Neural progenitor cell (in vitro differentiated cells): Measurements from ENCODE around the gene CLCF1. TPM values are rescaled to one million over a fixed set of nuclear protein-coding genes. Genes with fewer than 3 reads are reported as not detected.

Experiments used
- DNase-seq: peaks from one replicate; pipeline ENCODE4 v3.0.0-alpha.2; 2016; ENCODE audit warnings: low spot score
- H2AFZ ChIP-seq: fragments of 200-600 bp; sonication (generic); replicated peaks from 2 replicates; pipeline ENCODE4 v1.6.1; 2016; ENCODE audit warnings: antibody characterized with exemption
- H3F3A ChIP-seq: fragments of 200-600 bp; sonication (generic); 2 replicates; pipeline ENCODE4 v1.6.1; 2016; ENCODE audit warnings: antibody characterized with exemption, low read depth
- H3K27ac ChIP-seq: fragments of 200-600 bp; sonication (generic); 2 replicates; pipeline ENCODE4 v1.5.1; 2016; ENCODE audit warnings: mild to moderate bottlenecking
- H3K27me3 ChIP-seq: fragments of 200-600 bp; sonication (generic); 2 replicates; pipeline ENCODE4 v1.6.1; 2016; ENCODE audit warnings: mild to moderate bottlenecking, moderate library complexity
- H3K36me3 ChIP-seq: fragments of 200-600 bp; sonication (generic); 2 replicates; pipeline ENCODE4 v1.5.1; 2016
- H3K4me1 ChIP-seq: fragments of 200-600 bp; sonication (generic); 2 replicates; pipeline ENCODE4 v1.6.1; 2016; ENCODE audit warnings: mixed run types
- H3K4me2 ChIP-seq: fragments of 200-600 bp; sonication (generic); 2 replicates; pipeline ENCODE4 v1.6.1; 2016
- H3K4me3 ChIP-seq: fragments of 200-600 bp; sonication (generic); 2 replicates; pipeline ENCODE4 v1.5.1; 2016
- H3K79me2 ChIP-seq: fragments of 200-600 bp; sonication (generic); 2 replicates; pipeline ENCODE4 v1.6.1; 2016; ENCODE audit warnings: low read depth
- H3K9ac ChIP-seq: fragments of 200-600 bp; sonication (generic); 2 replicates; pipeline ENCODE4 v1.6.1; 2016
- H3K9me3 ChIP-seq: fragments of 200-600 bp; sonication (generic); 2 replicates; pipeline ENCODE4 v1.5.1; 2016; ENCODE audit warnings: low read depth
- H4K20me1 ChIP-seq: fragments of 200-600 bp; sonication (generic); 2 replicates; pipeline ENCODE4 v1.6.1; 2016; ENCODE audit warnings: low read depth
- H3K27ac Mint-ChIP-seq: 3 replicates; pipeline ENCODE4 v1.8.0; 2021; ENCODE audit warnings: mixed read lengths
- H3K27me3 Mint-ChIP-seq: 2 replicates; pipeline ENCODE4 v1.8.0; 2022; ENCODE audit warnings: low read depth, mild to moderate bottlenecking, inconsistent platforms, moderate library complexity, mixed read lengths; ENCODE audit not compliant: insufficient read depth
- H3K36me3 Mint-ChIP-seq: 3 replicates; pipeline ENCODE4 v1.8.0; 2021; ENCODE audit warnings: mixed read lengths
- H3K4me1 Mint-ChIP-seq: 3 replicates; pipeline ENCODE4 v1.8.0; 2021; ENCODE audit warnings: mixed read lengths
- H3K4me3 Mint-ChIP-seq: 3 replicates; pipeline ENCODE4 v1.8.0; 2021; ENCODE audit warnings: mild to moderate bottlenecking, moderate library complexity, mixed read lengths
- H3K9me3 Mint-ChIP-seq: 3 replicates; pipeline ENCODE4 v1.8.0; 2020; ENCODE audit warnings: mixed read lengths
- EZH2 ChIP-seq: fragments of 200-600 bp; sonication (generic); IDR thresholded peaks from 2 replicates; pipeline ENCODE4 v1.6.1; 2017; ENCODE audit warnings: antibody characterized with exemption, mild to moderate bottlenecking, moderate library complexity
- EZH2phosphoT487 ChIP-seq: fragments of 200-600 bp; sonication (generic); IDR thresholded peaks from 2 replicates; pipeline ENCODE4 v1.6.1; 2017; ENCODE audit warnings: antibody characterized with exemption
- total RNA-seq: library from RNA; depleted of rRNA; stranded (reverse); fragments of >200 nt; gene quantifications from 2 replicates; pipeline ENCODE4 v1.2.3, GENCODE V29; 2015; ENCODE audit warnings: low replicate concordance
- TF ChIP-seq, protein P1 (sequence below): fragments of 200-600 bp; sonication (generic); IDR thresholded peaks from 2 replicates; pipeline ENCODE4 v1.5.1; 2017; ENCODE audit warnings: antibody characterized with exemption, mild to moderate bottlenecking

CLCF1 gene
- total RNA-seq, 1 donor from 2014 or later = 2.0 TPM

DNA sequence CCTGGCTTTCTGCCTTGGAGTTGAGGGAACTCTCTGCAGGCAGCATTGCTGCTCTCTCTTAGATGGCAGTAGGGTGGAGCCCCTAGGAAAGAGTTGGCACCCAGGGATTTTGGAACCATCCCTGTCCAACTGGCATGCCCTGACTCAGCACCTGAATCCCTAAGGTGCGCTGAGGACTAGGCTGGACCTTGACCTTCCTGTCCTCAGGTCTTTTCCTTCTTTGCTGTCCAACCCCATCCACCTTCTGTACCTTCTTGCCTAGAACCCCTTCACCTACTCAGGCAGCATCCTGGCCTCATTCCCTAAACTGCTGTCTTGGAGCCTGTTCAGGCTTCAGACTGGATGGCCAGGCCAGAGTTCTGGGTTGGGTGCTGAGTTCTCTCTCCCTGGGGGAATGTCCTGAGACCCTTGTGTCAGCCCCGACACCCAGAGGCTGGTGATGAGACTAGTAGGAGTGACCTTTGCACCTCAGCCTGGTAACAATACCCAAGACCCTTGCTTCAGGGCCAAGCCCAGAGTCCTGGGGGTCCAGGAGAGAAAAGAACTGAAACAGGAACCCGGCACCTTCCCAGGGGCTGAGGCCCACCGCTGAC lies 17.5 kb downstream of the CLCF1 start:
- TF ChIP-seq EZH2phosphoT487 = no peak
- TF ChIP-seq, protein P1, sequence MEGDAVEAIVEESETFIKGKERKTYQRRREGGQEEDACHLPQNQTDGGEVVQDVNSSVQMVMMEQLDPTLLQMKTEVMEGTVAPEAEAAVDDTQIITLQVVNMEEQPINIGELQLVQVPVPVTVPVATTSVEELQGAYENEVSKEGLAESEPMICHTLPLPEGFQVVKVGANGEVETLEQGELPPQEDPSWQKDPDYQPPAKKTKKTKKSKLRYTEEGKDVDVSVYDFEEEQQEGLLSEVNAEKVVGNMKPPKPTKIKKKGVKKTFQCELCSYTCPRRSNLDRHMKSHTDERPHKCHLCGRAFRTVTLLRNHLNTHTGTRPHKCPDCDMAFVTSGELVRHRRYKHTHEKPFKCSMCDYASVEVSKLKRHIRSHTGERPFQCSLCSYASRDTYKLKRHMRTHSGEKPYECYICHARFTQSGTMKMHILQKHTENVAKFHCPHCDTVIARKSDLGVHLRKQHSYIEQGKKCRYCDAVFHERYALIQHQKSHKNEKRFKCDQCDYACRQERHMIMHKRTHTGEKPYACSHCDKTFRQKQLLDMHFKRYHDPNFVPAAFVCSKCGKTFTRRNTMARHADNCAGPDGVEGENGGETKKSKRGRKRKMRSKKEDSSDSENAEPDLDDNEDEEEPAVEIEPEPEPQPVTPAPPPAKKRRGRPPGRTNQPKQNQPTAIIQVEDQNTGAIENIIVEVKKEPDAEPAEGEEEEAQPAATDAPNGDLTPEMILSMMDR = no peak
- TF ChIP-seq EZH2 = no peak
- no peaks in the 10 kb centered on the region for H3K36me3 Mint-ChIP-seq
- Histone ChIP-seq H4K20me1 (no peaks in the 10 kb centered on the region), H3K9ac (no peak overlapping the region), H3K79me2 (no peaks in the 10 kb centered on the region), H3K27me3 (no peaks in the 10 kb centered on the region), H3F3A (peaks cover 25% of the 10 kb centered on the region), H3K36me3 (no peaks in the 10 kb centered on the region), H3K4me2 (peak overlapping the region; percentile 60), H3K27ac (no peak overlapping the region), H2AFZ (no peak overlapping the region), H3K4me1 (peaks cover 38% of the 10 kb centered on the region), H3K9me3 (no peaks in the 10 kb centered on the region), H3K4me3 (no peak overlapping the region)
- DNase-seq = peak; percentile 32
- H3K27ac Mint-ChIP-seq = peak overlapping the region; percentile 50
- H3K4me1 Mint-ChIP-seq = peaks cover 38% of the 10 kb centered on the region
- peaks cover 6% of the 10 kb centered on the region for H3K27me3 Mint-ChIP-seq
- H3K4me3 Mint-ChIP-seq = no peak overlapping the region
- H3K9me3 Mint-ChIP-seq = no peaks in the 10 kb centered on the region

DNA sequence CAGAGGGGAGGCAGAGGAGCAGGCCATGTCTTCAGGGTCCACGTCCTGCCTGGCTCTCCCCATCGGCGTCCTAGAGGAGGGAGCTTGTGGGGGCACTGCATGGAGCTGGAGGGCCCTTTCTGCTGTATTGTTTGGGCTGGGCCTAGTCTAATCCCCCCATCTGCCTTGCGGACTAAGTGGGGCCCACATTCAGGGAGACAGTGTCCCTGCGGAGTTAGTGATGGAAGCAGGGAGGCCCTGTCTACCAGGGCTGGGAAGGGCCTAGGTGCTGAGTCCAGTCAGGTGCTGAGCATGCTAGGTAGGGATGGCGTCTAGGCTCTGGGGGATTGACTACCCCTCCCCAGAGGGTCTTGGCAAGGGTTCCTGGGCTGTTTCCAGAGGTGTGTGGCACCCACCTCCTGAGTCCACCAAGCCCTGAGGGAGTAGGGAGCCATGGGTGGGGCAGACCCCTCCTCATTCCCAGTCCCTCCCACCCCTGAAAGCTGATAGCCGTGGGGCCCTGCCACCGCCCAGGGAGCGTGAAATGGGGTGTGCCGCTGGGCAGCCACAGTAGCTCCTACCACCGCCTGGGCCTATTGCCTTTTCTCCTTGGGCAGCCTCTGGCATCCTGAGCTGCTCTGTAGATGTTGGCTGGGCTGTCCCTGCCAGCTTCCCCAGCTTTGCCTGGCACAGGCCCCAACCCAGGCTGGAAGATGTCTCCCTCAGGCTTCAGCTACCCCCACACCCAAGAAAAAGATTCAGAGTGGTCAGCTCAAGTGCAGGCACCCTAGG lies 18.2 kb downstream of the CLCF1 start:
- H3K4me1 ChIP-seq = peaks cover 38% of the 10 kb centered on the region
- H3K79me2 ChIP-seq = no peaks in the 10 kb centered on the region
- Mint-ChIP-seq H3K9me3 (no peaks in the 10 kb centered on the region), H3K27ac (no peak overlapping the region), H3K4me3 (no peak overlapping the region), H3K4me1 (peaks cover 38% of the 10 kb centered on the region), H3K27me3 (peaks cover 6% of the 10 kb centered on the region), H3K36me3 (no peaks in the 10 kb centered on the region)
- H3K36me3 ChIP-seq = no peaks in the 10 kb centered on the region
- no peaks in the 10 kb centered on the region for H3K27me3 ChIP-seq
- DNase-seq = no peak
- TF ChIP-seq EZH2 (no peak), EZH2phosphoT487 (no peak)
- TF ChIP-seq, protein P1 = no peak
- no peak overlapping the region for H3K4me3 ChIP-seq
- H3K27ac ChIP-seq = peak overlapping the region; percentile 87
- no peaks in the 10 kb centered on the region for H4K20me1 ChIP-seq
- H3K4me2 ChIP-seq = peak overlapping the region; percentile 91
- H2AFZ ChIP-seq = no peak overlapping the region
- peaks cover 25% of the 10 kb centered on the region for H3F3A ChIP-seq
- no peaks in the 10 kb centered on the region for H3K9me3 ChIP-seq
- no peak overlapping the region for H3K9ac ChIP-seq

DNA sequence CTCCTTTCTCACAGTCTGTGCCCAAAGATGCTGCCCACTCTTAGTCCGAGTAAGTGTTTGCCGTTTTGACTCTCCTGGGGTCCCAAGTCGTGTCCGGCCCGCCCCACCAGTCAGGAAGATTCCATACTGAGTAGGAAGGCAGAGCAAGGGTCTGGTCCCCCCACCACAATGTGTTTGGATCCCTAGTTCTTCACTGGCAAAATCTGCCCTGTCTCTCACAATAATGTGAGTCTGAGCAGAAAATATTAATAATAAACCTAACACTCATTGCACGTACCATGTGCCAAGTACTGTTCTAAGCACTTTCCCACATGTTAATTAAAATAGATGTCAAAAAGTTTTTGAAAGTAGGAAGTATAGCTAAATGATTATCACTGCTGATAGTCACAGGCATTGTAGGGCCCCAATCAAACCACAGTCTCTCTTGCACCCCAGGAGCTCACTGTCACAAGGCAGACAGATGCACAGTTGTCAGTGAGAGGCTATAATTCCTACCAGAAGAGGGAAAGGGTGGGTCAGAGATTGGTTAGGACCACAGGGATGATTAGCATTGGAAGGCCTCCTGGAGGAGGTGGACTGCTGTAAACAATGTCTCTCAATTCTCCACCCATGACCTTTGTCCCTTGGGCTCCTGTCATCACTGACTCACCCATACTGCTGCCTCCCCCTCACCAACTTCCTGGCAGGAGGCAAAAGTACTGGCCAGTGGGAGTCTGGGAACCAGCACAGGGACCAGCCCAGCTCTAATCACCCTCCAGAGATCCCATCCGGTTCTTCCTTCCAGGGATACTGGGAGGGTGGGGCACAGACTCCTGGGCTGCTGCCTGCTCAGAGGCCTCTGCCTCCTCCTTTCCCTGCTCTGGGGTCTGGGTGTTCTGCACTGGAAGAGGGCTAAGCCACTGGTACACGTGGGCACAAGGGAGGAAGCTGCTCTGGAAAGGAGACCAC lies 19.0 kb downstream of the CLCF1 start:
- peak overlapping the region; percentile 87 for H3K4me3 Mint-ChIP-seq
- peak; percentile 29 for DNase-seq
- peak overlapping the region; percentile 87 for H3K27ac ChIP-seq
- H3K27me3 Mint-ChIP-seq = peaks cover 6% of the 10 kb centered on the region
- H4K20me1 ChIP-seq = no peaks in the 10 kb centered on the region
- peak overlapping the region; percentile 91 for H3K4me2 ChIP-seq
- peaks cover 25% of the 10 kb centered on the region for H3F3A ChIP-seq
- H3K4me1 ChIP-seq = peaks cover 38% of the 10 kb centered on the region
- no peaks in the 10 kb centered on the region for H3K27me3 ChIP-seq
- H3K79me2 ChIP-seq = no peaks in the 10 kb centered on the region
- no peaks in the 10 kb centered on the region for H3K9me3 Mint-ChIP-seq
- H2AFZ ChIP-seq = peak overlapping the region; percentile 90
- TF ChIP-seq, protein P1 = no peak
- TF ChIP-seq EZH2 = no peak
- no peak for TF ChIP-seq EZH2phosphoT487
- H3K9me3 ChIP-seq = no peaks in the 10 kb centered on the region
- H3K36me3 ChIP-seq = no peaks in the 10 kb centered on the region
- no peaks in the 10 kb centered on the region for H3K36me3 Mint-ChIP-seq
- peak overlapping the region; percentile 89 for H3K4me3 ChIP-seq
- no peak overlapping the region for H3K27ac Mint-ChIP-seq
- H3K4me1 Mint-ChIP-seq = peaks cover 38% of the 10 kb centered on the region
- H3K9ac ChIP-seq = peak overlapping the region; percentile 30
